ENCODE data around the gene GAK.
"Not testable (repeated sequence)": the region's sequence is repeated elsewhere in the genome, so short reads cannot be mapped to it uniquely, and the experiment has no call there.

Gene GAK

GRCh38 chr4:931960-932712, at the start of gene GAK, which contains the start of gene TMEM175:
GAK (minus strand) TSS chr4:932316; CDS start chr4:932187, 129 bp downstream.
TMEM175 (plus strand) TSS chr4:932460; CDS start chr4:947740, 15,280 bp downstream.
- peak; percentile 93 to 96 for DNase-seq

DNA sequence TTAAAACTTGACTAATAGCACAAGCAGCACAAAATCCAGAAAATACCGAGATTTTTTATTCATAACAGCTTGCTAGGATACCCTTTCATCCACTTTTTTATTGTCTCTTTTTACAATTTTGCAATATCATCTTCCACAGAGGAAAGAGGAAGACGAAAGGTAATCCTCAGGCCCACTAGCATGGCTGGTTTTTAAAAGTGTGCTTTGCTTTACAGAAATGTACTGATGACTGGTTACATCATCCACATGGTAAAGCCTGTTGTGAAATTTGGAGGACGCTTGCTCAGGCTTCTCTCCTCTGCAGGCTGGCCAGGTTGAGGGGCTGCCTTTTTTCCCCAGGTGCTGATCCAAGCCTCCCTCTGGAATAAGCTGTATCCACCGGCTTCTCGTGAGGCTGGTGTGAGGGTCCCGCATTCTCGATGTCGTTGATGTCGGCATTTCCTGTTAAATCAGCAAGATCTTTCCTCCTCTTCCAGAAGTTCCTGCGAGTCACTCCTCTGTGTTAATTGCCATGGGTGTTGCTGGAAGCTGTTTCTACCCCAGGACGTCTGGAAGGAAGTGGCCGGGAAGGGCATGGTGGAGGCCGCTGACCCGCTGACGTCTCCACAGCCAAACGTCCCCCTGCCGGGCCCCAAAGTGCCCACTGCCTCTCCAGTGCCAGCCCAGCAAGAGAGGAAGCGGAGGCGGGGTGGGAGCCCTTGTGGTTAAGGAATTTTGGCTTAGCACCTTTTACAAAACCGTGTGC, 47.0 kb upstream of the GAK start:
- DNase-seq, result no peak

DNA sequence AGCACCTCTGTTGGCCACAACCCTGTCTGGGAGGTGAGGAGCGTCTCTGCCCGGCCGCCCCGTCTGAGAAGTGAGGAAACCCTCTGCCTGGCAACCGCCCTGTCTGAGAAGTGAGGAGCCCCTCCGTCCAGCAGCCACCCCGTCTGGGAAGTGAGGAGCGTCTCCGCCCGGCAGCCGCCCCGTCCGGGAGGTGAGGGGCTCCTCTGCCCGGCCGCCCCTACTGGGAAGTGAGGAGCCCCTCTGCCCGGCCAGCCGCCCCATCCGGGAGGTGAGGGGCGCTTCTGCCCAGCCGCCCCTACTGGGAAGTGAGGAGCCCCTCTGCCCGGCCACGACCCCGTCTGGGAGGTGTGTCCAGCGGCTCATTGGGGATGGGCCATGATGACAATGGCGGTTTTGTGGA, 43.9 kb upstream of the GAK start:
- not testable (repeated sequence) for DNase-seq

DNA sequence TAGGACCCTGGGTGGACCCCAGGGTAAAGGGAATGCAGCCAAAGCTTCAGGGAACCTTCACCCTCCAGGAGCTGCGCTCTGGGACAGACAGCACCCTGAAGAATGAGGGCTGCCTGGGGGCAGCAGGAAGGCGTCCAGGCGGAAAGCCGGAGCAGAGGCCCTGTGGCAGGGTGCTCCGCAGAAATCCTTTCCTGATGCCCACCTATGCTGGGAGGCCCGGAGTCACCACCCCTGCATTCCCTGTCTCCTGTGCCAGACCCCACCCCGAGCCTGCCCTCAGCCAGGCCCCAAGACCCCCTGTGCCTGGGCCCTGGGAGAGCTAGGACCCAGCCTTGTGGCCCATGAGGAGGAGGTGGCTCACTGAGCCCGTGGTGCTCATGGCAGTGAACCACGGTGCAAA, 42.6 kb upstream of the GAK start:
- DNase-seq, result no peak

- peak; percentile 80 for DNase-seq
Observed at GRCh38 chr4:973431-974397, 41.6 kb upstream of the GAK start, which contains the start of gene DGKQ. DGKQ (minus strand) TSS chr4:973569; CDS start chr4:973482, 87 bp downstream.

DNA sequence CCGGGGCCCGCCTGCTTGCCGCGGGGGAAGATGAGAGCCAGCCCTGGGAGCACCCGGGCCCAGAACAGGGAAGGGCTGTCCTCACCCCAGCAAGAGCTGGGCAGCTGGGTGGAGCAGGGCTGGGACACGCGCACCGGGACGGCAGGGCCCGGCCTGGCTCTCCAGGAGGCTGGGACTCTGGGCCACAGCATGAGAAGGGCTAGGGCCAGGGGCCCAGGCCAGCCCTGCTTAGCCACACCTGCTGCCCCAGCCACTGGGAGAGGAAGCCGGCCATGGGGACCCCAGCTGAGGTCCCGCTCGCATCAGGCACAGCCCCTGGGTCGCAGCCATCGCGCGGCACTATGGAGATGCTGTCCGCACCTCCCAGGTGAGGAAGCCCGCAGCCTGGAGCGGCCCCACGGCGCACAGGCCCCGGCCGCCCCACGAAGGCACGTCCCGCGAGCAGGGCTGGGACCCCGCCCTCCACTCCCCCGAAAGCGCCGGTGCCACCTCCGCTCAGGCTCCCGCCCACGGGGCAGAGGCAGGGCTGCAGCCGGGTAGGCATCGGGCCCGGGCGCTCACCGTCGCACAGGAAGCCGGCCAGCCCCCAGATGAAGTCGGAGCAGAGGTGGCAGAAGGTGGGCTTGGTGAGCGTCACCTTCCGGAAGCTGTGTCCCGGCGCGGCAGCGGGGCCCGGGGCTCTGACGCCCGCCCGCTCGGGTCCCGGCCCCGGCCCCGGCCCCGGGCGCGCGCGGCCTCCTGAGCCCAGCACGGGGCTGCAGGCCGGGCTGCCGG, 40.7 kb upstream of the GAK start:
- DNase-seq, result peak; percentile 47 to 56

- no peak for DNase-seq
Observed at GRCh38 chr4:971666-972500, 39.8 kb upstream of the GAK start.

- DNase-seq, result no peak
Observed at GRCh38 chr4:970854-971520, 38.9 kb upstream of the GAK start.

- DNase-seq, result no peak
Observed at GRCh38 chr4:970046-970745, 38.1 kb upstream of the GAK start.

DNA sequence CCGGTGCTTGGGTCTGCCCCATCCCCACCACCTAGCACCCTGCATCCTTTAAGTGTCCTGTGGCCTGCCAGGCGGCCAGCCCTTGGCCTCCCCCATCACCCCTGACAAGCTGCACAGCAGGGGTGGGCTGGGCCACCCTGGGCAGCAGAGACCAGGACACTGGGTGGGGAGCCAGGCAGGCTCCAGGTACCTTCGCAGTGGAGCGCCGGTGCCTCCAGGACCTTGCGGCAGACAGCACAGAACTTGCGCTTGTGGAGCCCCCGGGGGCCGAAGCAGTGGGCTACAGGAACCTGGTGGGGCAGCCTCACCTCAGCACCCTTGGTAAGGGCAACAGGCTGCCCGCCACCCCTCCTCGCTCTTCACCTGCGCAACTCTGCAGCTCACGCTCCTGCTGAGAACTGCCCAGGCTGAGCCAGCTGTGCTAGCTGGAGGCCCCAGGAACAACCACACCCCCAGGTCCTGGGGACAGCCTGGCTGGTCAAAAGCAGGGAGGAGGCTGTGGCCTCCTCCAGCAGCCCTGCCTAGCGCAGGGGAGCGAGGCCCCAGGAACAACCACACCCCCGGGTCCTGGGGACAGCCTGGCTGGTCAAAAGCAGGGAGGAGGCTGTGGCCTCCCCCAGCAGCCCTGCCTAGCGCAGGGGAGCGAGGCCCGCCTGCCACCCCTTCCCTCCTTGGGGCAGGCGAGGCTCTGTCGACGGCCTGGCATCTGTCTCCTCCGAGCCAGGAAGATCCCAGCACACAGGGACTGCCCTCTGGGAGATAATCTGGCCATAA, 36.7 kb upstream of the GAK start:
- no peak for DNase-seq

- no peak for DNase-seq
Observed at GRCh38 chr4:968221-968620, 36.1 kb upstream of the GAK start.

- no peak for DNase-seq
Observed at GRCh38 chr4:967113-968104, 35.3 kb upstream of the GAK start.

GRCh38 chr4:966266-967112, 34.4 kb upstream of the GAK start:
- DNase-seq, result no peak

DNA sequence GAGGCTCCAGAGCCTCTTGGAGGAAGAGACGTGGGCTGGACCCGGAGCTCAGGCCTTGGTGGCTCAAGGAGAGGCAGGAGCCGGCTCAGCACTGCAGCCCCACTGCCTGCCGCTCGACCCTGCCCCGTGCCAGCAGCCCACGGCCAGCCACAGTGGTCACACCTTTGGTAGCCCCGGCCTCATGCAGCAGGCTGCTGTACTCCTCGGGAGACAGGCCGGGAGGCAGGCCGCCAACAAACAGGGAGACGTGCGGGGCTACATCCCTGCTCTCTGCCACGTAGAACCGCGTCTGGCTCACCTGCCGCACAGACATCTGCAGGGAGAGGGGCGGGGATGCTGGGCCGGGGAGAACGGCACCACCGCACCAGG, 33.6 kb upstream of the GAK start:
- no peak for DNase-seq

GRCh38 chr4:965048-965765, 33.1 kb upstream of the GAK start:
- no peak for DNase-seq

DNA sequence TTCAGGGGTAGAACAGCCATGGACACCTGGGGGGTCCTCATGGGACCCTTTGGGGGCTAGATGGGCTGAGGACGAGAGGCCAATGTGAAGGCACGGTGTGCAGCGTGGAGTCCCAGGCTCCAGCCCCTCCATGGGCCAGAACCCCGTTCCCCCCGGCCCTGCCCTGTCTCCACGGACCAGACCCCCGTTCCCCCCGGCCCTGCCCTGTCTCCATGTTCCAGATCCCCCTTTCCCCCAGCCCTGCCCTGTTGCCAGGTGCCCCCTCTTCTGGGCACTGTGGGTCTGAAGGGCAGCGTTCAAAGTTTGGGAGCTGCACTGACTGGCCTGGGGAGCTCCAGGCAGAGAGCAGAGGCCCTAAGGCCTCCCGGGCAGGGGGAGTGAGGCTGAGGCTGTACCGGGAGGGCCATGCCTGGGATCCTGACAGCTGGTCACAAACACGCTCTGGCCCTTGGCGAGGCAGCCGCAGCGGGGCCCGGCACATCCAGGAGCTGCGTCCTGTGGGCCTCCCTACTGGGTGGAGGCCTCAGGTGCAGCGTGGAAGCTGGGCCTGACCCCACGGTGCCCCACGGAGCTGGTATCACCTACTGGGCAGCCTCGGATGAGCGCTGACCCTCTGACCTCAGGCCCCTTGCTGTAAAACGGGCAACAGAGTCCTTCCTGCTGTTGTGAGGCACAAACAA, 32.4 kb upstream of the GAK start:
- DNase-seq, result no peak
